C4-2B (cell line): ENCODE results near the gene TELO2.

Experiments
- H3K27ac ChIP-seq: fragments of 450-650 bp; 2 replicates; pipeline ENCODE4 v1.5.1; 2017
- CTCF ChIP-seq: fragments of 450-650 bp; conservative IDR thresholded peaks from 2 replicates; pipeline ENCODE4 v1.5.1; 2017; ENCODE audit warnings: mild to moderate bottlenecking
- ZFX ChIP-seq: fragments of 450-650 bp; IDR thresholded peaks from 2 replicates; pipeline ENCODE4 v1.6.1; 2017

The TELO2 gene

GRCh38 chr16:1510272-1510671 is 17.1 kb downstream of the TELO2 start:
- H3K27ac ChIP-seq: no peak overlapping the region
- TF ChIP-seq CTCF (no peak), ZFX (no peak)

- H3K27ac ChIP-seq: no peak overlapping the region
- TF ChIP-seq CTCF: no peak
- TF ChIP-seq ZFX: no peak
Measured at GRCh38 chr16:1510941-1511351, 17.8 kb downstream of the TELO2 start.

GRCh38 chr16:1511662-1512569 is 18.8 kb downstream of the TELO2 start:
- H3K27ac ChIP-seq: no peak overlapping the region
- TF ChIP-seq ZFX: no peak
- no peak for TF ChIP-seq CTCF

- H3K27ac ChIP-seq: no peak overlapping the region
Measured at GRCh38 chr16:1512774-1513173, 19.6 kb downstream of the TELO2 start.

GRCh38 chr16:1514507-1514906 is 21.3 kb downstream of the TELO2 start:
- TF ChIP-seq ZFX (no peak), CTCF (no peak)

More at GRCh38 chr16:1512774-1513173, 19.6 kb downstream of the TELO2 start:
- TF ChIP-seq CTCF: no peak
- no peak for TF ChIP-seq ZFX

GRCh38 chr16:1518626-1519135 is 25.5 kb downstream of the TELO2 start:
- TF ChIP-seq ZFX (no peak), CTCF (no peak)
- H3K27ac ChIP-seq: no peak overlapping the region

More at GRCh38 chr16:1514507-1514906, 21.3 kb downstream of the TELO2 start:
- no peak overlapping the region for H3K27ac ChIP-seq

- no peak overlapping the region for H3K27ac ChIP-seq
- TF ChIP-seq ZFX (no peak), CTCF (no peak)
Measured at GRCh38 chr16:1519831-1520230, 26.7 kb downstream of the TELO2 start.
